H1 (cell line): ENCODE measurements around the gene SEMA4D. TPM values are rescaled to one million over a fixed set of nuclear protein-coding genes. Genes with fewer than 3 reads are reported as not detected.
A peak's percentile ranks its signal among the peaks of the same experiment; 100 is the strongest.

Experiments
- CTCF ChIA-PET: fragments of 300-600 bp; sonication (Branson Sonifier 250); formaldehyde crosslinking; loops from one replicate; lab custom pipeline; 2021; ENCODE audit not compliant: partially characterized antibody; lab: Charles Lee
- POLR2A ChIA-PET: fragments of 300-600 bp; sonication (Branson Sonifier 250); formaldehyde crosslinking; loops from one replicate; lab custom pipeline; 2021; ENCODE audit warnings: inconsistent platforms; ENCODE audit not compliant: partially characterized antibody; lab: Charles Lee
- DNase-seq, 2 experiments: peaks; one replicate each; pipeline versions ENCODE4 v3.0.0 to v3.0.0-alpha.2; 2010 to 2022; ENCODE audit warnings: low spot score in 2 of 2, low read depth in 1 of 2, mixed read lengths in 1 of 2
- FAIRE-seq: peaks from 2 replicates; lab custom pipeline; 2011; peaks lifted over from hg19 to GRCh38; lab: Jason Lieb, UNC
- H2AFZ ChIP-seq: 2 replicates; pipeline ENCODE4 v1.8.1; 2012; ENCODE audit warnings: low read length, inconsistent platforms
- H2AK5ac ChIP-seq: 2 replicates; pipeline ENCODE4 v1.6.1; 2013; ENCODE audit warnings: low read depth, low read length
- H2BK120ac ChIP-seq: replicated peaks from 2 replicates; pipeline ENCODE3; 2013; ENCODE audit warnings: low read depth, low read length, inconsistent platforms
- H2BK12ac ChIP-seq: 2 replicates; pipeline ENCODE4 v1.6.1; 2013; ENCODE audit warnings: low read depth, low read length
- H2BK15ac ChIP-seq: 2 replicates; pipeline ENCODE4 v1.6.1; 2013; ENCODE audit warnings: low read length
- H2BK20ac ChIP-seq: 2 replicates; pipeline ENCODE4 v1.6.1; 2013; ENCODE audit warnings: low read length
- H2BK5ac ChIP-seq: 2 replicates; pipeline ENCODE4 v1.6.1; 2013; ENCODE audit warnings: low read depth, low read length
- H3K14ac ChIP-seq: 2 replicates; pipeline ENCODE4 v1.6.1; 2013; ENCODE audit warnings: inconsistent platforms; ENCODE audit not compliant: insufficient read length
- H3K18ac ChIP-seq: 2 replicates; pipeline ENCODE4 v1.6.1; 2013; ENCODE audit warnings: low read length; ENCODE audit errors: extremely low read depth
- H3K23ac ChIP-seq: 2 replicates; pipeline ENCODE4 v1.6.1; 2013; ENCODE audit warnings: inconsistent platforms; ENCODE audit not compliant: insufficient read length
- H3K23me2 ChIP-seq: 2 replicates; pipeline ENCODE4 v1.6.1; 2013; ENCODE audit warnings: low read depth, low read length
- H3K27ac ChIP-seq: 2 replicates; pipeline ENCODE4 v1.6.1; 2011; ENCODE audit warnings: low read depth, low read length, inconsistent platforms
- H3K27me3 ChIP-seq, 4 experiments: replicated peaks in 1 of 4; 1 replicate in 1 of 4; 2 replicates in 3 of 4; pipeline versions ENCODE4 v1.6.1 to v1.8.1; 2011 to 2013; ENCODE audit warnings: low read length in 3 of 4, mild to moderate bottlenecking in 3 of 4, inconsistent platforms in 2 of 4, mixed read lengths in 2 of 4, moderate library complexity in 1 of 4; ENCODE audit not compliant: control insufficient read depth in 3 of 4, insufficient read depth in 3 of 4; ENCODE audit errors: extremely low read depth in 1 of 4
- H3K36me3 ChIP-seq, 4 experiments: 2 replicates each; pipeline versions ENCODE4 v1.6.1 to v1.8.1; 2011 to 2013; ENCODE audit warnings: mild to moderate bottlenecking in 4 of 4, low read length in 3 of 4, moderate library complexity in 2 of 4, control low read depth in 1 of 4, inconsistent platforms in 1 of 4; ENCODE audit not compliant: insufficient read depth in 4 of 4, control insufficient read depth in 2 of 4
- H3K4ac ChIP-seq: replicated peaks from 2 replicates; pipeline ENCODE3; 2013; ENCODE audit warnings: low read length, low read depth, mixed read lengths, inconsistent platforms; ENCODE audit not compliant: insufficient read length
- H3K4me1 ChIP-seq, 4 experiments: replicated peaks in 1 of 4; 1 replicate in 1 of 4; 2 replicates in 3 of 4; pipeline versions ENCODE4 v1.6.1 to v1.8.1; 2011 to 2013; ENCODE audit warnings: low read length in 3 of 4, inconsistent platforms in 2 of 4, mixed read lengths in 1 of 4; ENCODE audit not compliant: insufficient read depth in 4 of 4, control insufficient read depth in 3 of 4
- H3K4me2 ChIP-seq, 2 experiments: 2 replicates each; pipeline versions ENCODE4 v1.6.1 to v1.8.1; 2011 to 2013; ENCODE audit warnings: low read depth in 2 of 2, low read length in 2 of 2, control low read depth in 1 of 2, inconsistent platforms in 1 of 2, mild to moderate bottlenecking in 1 of 2; ENCODE audit not compliant: insufficient read depth in 1 of 2
- H3K4me3 ChIP-seq, 4 experiments: fragments of 200-600, 300-600 bp in 1 of 4; sonication (generic), shearing (Covaris generic), sonication (Bioruptor Twin) in 1 of 4; 2 replicates each; pipeline versions ENCODE4 v1.5.1 to v1.8.1; 2011 to 2016; ENCODE audit warnings: low read length in 4 of 4, low read depth in 3 of 4, control low read depth in 2 of 4, inconsistent platforms in 2 of 4, mild to moderate bottlenecking in 2 of 4, mixed read lengths in 1 of 4, moderate library complexity in 1 of 4; ENCODE audit not compliant: insufficient read depth in 2 of 4; ENCODE audit errors: extremely low read depth in 1 of 4
- H3K56ac ChIP-seq: replicated peaks from 2 replicates; pipeline ENCODE3; 2013; ENCODE audit warnings: low read depth, mild to moderate bottlenecking, mixed read lengths, low read length, inconsistent platforms; ENCODE audit not compliant: insufficient read length
- H3K79me1 ChIP-seq: 2 replicates; pipeline ENCODE4 v1.6.1; 2013; ENCODE audit warnings: low read depth, low read length, control low read depth
- H3K79me2 ChIP-seq, 2 experiments: 2 replicates each; pipeline versions ENCODE4 v1.6.1 to v1.8.1; 2012 to 2013; ENCODE audit warnings: low read length in 2 of 2, mild to moderate bottlenecking in 2 of 2, inconsistent platforms in 1 of 2; ENCODE audit not compliant: insufficient read depth in 2 of 2, control insufficient read depth in 1 of 2
- H3K9ac ChIP-seq, 4 experiments: replicated peaks in 1 of 4; 1 replicate in 1 of 4; 2 replicates in 3 of 4; pipeline versions ENCODE4 v1.6.1 to v1.8.1; 2011 to 2013; ENCODE audit warnings: low read depth in 3 of 4, low read length in 3 of 4, control low read depth in 2 of 4, mild to moderate bottlenecking in 2 of 4, moderate library complexity in 2 of 4, inconsistent platforms in 1 of 4; ENCODE audit errors: extremely low read depth in 1 of 4
- H3K9me3 ChIP-seq, 2 experiments: 2 replicates each; pipeline versions ENCODE4 v1.6.1 to v1.8.1; 2012 to 2013; ENCODE audit warnings: mild to moderate bottlenecking in 2 of 2, moderate library complexity in 2 of 2, control low read depth in 1 of 2, inconsistent platforms in 1 of 2, low read depth in 1 of 2, low read length in 1 of 2, mixed read lengths in 1 of 2; ENCODE audit not compliant: insufficient read depth in 2 of 2
- H4K20me1 ChIP-seq, 2 experiments: replicated peaks in 1 of 2; 2 replicates each; pipeline versions ENCODE3 to v1.8.1; 2011 to 2013; ENCODE audit warnings: inconsistent platforms in 2 of 2, low read length in 2 of 2, mild to moderate bottlenecking in 1 of 2; ENCODE audit not compliant: insufficient read depth in 2 of 2, control insufficient read depth in 1 of 2
- H4K5ac ChIP-seq: 2 replicates; pipeline ENCODE4 v1.6.1; 2013; ENCODE audit warnings: low read length, low read depth, mixed read lengths, inconsistent platforms; ENCODE audit not compliant: insufficient read length
- H4K8ac ChIP-seq: 2 replicates; pipeline ENCODE4 v1.8.0; 2013; ENCODE audit warnings: mild to moderate bottlenecking, moderate library complexity, low read length, inconsistent platforms; ENCODE audit not compliant: insufficient read depth; ENCODE audit errors: extremely low read depth
- H4K91ac ChIP-seq: replicated peaks from 2 replicates; pipeline ENCODE3; 2013; ENCODE audit warnings: low read length, mixed read lengths, inconsistent platforms; ENCODE audit not compliant: insufficient read length
- POLR2AphosphoS5 ChIP-seq: IDR thresholded peaks from 2 replicates; pipeline ENCODE4 v1.6.1; 2011; ENCODE audit warnings: low read depth, low read length
- SIX5 ChIP-seq: IDR thresholded peaks from 2 replicates; pipeline ENCODE4 v1.6.1; 2011; ENCODE audit warnings: mild to moderate bottlenecking, low read depth, low read length
- WGBS, 2 experiments: shearing (Covaris generic) in 1 of 2; methylation state at CpG; one replicate each; pipeline versions ENCODE4 v1.1.6 to v1.1.7; 2013 to 2015; ENCODE audit warnings: low lambda C conversion rate in 2 of 2, mixed read lengths in 2 of 2, inconsistent platforms in 1 of 2, low coverage in 1 of 2, missing lambda C conversion rate in 1 of 2; ENCODE audit not compliant: insufficient replicate concordance in 2 of 2, insufficient coverage in 1 of 2, insufficient read length in 1 of 2; ENCODE audit errors: extremely low coverage in 1 of 2, missing lambda C conversion rate in 1 of 2; 5-methylcytosine and 5-hydroxymethylcytosine counted together
- polyA plus RNA-seq, 7 experiments: library from polyadenylated mRNA; depleted of rRNA in 3 of 7; stranded (reverse) in 5 of 7; unstranded in 2 of 7; fragments of >200 nt in 5 of 7; fragments of 200-250 nt in 2 of 7; gene quantifications; 1 replicate in 5 of 7; 2 replicates in 1 of 7; 4 replicates in 1 of 7; pipeline versions ENCODE4 v1.2.1 to v1.2.3, GENCODE V29; 2011 to 2013; ENCODE audit warnings: missing spikeins in 2 of 7, mixed read lengths in 2 of 7
- total RNA-seq: library from RNA; stranded (reverse); fragmentation: NEBNext Ultra II Directional; extraction: Animal tissue kit (Norgen Biotek cat#: 25700); gene quantifications from 2 replicates; pipeline ENCODE4 v1.2.1, GENCODE V29; 2021

Gene SEMA4D
- total and polyA plus RNA-seq, 2 of the 8 experiments (the other 6 are each of a cell fraction or from before 2014, with no cell fraction given): 21.0 to 70.4 TPM

DNA sequence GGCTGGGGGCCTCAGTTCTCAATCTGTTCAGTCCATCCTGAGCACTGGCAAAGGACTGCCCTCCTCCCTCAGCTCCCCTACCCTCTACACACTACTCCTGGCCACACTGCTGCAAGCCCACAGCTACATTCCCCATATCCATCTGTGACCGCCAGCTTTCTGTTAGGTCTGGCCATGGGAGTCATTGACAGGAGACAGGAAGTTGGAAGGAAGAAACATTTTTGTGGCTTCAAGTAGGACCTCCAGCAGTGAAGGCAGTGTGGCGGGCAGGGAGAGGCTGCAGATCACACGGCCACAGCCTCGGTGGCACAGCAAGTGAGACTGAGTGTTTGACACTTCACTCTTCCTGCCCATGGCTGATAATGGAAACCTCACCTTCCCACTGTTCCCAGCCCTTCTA is 123.7 kb downstream of the SEMA4D start:
- CTCF ChIA-PET: interaction anchor here (0.8 to 2.4 kb wide), 4 partner anchors 10 to 175 kb away, joined by 3 to 11 read pairs (median 4); no protein-coding TSS in a partner anchor
- H4K91ac ChIP-seq: no peak overlapping the region
- peaks cover 2 to 10% (median 3%) of the 10 kb centered on the region in 4 experiments; a peak in 6 of 8 replicates for H3K36me3 ChIP-seq
- peaks cover 27% of the 10 kb centered on the region; the same call in 1 of the 2 replicates for H3K23me2 ChIP-seq
- H3K4me1 ChIP-seq: no peaks in the 10 kb centered on the region
- no peaks in the 10 kb centered on the region for H3K79me2 ChIP-seq
- no peak overlapping the region for H3K9ac ChIP-seq
- H2BK5ac ChIP-seq: 0 out of 2 replicates have a peak overlapping the region, but pooled peaks have one; percentile 21
- peaks cover 4% of the 10 kb centered on the region for H3K79me1 ChIP-seq
- no peak overlapping the region for H4K8ac ChIP-seq
- H3K23ac ChIP-seq: no peak overlapping the region
- H3K9me3 ChIP-seq: no peaks in the 10 kb centered on the region
- H3K4me3 ChIP-seq: no peak overlapping the region
- no peaks in the 10 kb centered on the region for H3K27me3 ChIP-seq
- no peak overlapping the region for H3K18ac ChIP-seq
- no peak overlapping the region for H3K56ac ChIP-seq
- DNase-seq (no peak), FAIRE-seq (no peak)
- no peak overlapping the region for H3K27ac ChIP-seq
- POLR2A ChIA-PET: no interaction called here
- H2BK20ac ChIP-seq: no peak overlapping the region
- peaks cover 2 to 23% of the 10 kb centered on the region in 2 experiments for H4K20me1 ChIP-seq
- no peak overlapping the region for H3K4me2 ChIP-seq
- H2AK5ac ChIP-seq: no peak overlapping the region
- WGBS, 2 experiments: 95% methylated on average over 4 of the region's 4 CpGs; no CpG with 5 or more reads in 1 of the 2 experiments
- no peak overlapping the region for H4K5ac ChIP-seq
- H2BK12ac ChIP-seq: no peak overlapping the region
- H2AFZ ChIP-seq: no peak overlapping the region
- no peak overlapping the region for H2BK15ac ChIP-seq
- 0 out of 2 replicates have a peak, but pooled peaks have one; percentile 35 for TF ChIP-seq POLR2AphosphoS5
- TF ChIP-seq SIX5: no peak
- H3K4ac ChIP-seq: no peak overlapping the region
- H2BK120ac ChIP-seq: no peak overlapping the region
- no peak overlapping the region for H3K14ac ChIP-seq
